GM10847 (cell line): ENCODE measurements around the gene BCL10.

ENCODE experiments used
- POLR2A ChIP-seq: IDR thresholded peaks from 2 replicates; pipeline ENCODE4 v1.6.1; 2011; ENCODE audit not compliant: insufficient read length; ENCODE audit errors: extremely low read depth

BCL10 gene

DNA sequence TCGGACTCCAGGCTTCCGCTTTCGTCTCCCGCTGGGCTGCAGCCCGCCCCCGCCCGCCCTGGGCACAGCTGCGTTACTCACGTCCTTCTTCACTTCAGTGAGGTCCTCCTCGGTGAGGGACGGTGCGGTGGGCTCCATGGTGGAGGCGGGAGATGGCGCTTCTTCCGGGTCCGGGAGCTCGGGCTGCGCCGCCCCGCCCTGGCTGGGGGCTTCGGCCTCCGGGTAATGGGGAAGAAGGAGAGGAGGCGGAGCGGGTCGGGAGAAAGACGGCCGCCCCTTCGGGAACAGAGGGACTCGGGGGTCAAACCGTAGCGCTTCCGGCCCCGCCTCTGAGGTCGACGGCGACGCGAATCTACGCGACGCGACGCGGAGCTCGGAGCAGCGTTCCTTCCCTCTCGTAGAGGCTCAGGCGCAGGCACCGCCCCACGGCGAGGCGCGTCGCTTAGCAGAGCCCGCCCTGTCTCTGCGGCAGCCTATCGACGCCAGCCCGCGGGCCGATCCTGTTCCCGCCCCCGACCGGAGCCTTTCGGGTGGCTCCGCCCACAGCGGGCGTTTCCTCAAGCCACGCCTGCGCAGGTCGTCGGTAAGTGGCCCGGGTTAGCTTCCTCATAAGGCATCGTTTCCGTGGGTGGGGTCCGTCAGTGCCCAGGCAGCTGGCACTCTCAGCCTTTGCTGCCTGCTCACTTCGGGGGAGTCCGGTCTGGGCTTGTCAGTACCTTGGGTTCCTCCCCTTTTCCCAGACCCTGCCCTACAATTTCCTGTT is at the start of gene BCL10:
Gene BCL10, minus strand, starts transcription at position 418 of the 763 bp plus-strand sequence. Its CDS starts 280 bp downstream, at position 138.
- peak; percentile 54 for TF ChIP-seq POLR2A

DNA sequence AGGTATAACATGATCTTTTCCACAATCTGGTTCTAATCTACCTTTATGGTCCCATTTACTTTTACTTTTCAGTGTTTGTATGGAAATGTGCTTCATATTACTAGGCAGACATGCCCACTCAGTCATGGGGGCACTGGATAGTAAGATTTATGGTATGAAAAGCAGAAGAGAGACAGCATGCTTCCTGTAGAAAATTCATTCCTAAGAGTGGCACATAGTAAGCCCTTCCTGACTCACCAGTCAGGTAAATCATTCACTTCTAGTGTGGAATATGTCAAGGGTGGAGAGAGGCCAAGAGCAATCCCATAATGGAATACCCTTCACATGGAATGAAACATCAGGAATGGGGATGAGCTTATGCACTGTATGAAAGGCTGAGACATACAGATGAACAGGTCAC is 49.5 kb upstream of the BCL10 start:
- no peak for TF ChIP-seq POLR2A

DNA sequence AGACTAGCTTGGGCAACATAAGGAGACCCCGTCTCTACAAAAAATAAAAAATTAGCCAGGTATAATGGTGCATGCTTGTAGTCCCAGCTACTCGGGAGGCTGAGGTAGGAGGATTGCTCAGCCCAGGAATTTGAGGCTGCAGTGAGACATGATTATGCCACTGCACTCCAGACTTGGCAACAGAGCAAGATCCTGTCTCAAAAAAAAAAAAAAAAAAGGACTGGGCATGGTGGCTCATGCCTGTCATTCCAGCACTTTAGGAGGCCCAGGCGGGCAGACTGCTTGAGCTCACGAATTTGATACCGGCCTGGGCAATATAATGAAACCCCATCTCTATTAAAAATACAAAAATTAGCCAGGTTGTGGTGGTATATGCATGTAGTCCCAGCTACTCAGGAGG is 47.3 kb upstream of the BCL10 start:
- no peak for TF ChIP-seq POLR2A

DNA sequence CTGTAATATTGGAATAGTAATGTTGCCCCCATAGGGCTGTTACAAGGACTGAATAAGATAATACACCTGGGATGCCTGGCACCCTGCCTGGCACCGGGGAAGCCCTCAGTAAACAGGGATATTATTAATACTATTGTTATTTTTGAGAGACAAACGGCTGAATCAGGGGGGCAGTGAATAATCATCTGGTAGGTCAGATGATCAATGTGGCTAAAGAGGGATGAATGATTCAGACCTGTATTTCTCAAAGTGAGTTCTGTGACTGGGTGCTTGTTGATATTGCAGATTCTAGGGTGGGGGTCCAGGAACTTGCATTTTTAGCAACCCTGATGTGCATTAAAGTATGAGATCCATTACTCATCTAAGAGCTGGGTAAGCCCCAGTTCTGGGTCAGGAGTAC is 46.2 kb upstream of the BCL10 start:
- TF ChIP-seq POLR2A = no peak

DNA sequence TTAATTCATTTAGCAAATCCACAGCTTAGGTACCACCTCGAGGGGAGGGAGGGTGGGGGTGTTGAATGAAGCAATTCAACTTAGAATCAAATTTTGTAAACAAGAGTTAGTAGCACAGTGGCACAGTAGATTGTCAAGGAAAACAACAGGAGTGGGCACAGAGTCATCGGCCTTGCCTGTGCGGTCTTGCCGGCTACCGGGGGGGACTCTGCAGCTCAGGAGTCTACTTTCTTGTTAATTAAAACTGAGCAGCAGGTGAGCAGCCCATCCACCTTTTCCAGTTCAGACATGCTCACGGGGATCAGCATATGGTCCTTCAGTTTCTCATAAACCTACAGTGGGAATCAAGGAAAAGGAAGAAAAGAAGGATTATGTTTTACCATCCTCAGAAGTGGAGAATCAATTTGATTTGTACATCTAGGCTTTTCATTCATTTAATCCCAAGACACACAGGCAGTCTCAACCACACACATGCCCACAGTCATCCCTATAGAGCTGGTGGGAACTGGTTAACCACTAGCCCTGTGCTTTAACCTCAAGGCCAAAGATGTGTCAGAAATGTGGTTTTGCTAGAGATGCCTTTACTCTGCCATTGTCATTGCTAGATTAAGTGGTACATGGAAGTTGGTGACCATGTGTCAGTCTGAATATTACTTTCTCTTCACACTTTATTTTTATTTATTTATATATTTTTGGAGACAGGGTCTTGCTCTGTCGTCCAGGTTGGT is 45.0 kb upstream of the BCL10 start:
- no peak for TF ChIP-seq POLR2A

DNA sequence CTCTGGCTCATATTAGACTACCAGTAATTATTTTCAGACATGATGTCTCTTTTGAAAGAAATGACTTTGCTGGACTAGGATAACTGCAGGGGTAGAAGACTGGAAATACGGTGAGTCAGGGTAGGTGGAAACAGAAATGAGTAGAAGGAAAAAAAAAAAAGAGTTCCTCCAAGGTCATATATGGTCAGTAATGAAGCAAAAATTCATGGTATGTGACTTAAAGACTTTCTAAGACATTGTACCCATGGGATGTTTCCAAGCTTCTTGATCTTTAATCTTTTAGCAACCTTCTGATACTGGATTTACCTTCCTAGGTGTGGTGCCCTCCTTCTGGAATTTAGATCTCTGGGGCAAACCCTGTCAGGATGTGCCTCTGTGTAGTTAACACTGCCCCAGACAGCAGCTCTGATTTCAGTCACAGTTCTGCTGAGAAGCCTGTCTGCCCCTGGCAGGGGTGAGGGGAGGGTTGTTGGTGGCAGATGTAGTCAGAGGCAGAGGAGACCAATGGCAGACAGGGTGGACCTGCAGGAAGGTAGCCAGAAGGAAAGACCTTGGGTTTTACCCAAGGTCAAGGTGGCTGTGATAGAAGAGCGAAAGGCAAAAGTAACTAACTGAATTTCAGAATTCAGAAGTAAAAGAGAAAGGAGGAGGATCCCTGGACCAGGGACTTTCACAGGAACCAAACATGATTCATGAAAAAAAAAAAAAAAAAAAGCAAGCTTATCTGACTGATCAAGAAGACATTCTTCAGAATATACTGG is 44.1 kb upstream of the BCL10 start:
- TF ChIP-seq POLR2A = no peak

DNA sequence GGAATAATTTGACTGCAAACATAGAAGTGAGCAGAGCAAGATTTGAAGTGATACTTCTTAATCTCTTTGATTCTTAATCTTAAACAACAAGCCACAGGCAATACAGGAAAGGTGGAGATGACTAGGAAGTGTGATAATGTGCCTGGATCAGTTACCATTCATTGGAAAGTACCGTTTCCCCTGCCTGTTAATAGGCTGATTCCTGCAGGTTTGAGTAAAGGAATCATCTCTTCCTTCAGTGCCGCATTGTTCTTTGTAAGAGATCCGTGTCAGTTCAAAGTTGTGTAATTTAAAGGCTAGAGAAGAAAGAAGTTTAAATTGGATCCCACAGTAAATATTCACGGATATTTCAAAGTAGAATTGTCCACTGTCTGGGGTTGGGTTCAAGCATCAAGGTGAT is 43.5 kb upstream of the BCL10 start:
- no peak for TF ChIP-seq POLR2A

DNA sequence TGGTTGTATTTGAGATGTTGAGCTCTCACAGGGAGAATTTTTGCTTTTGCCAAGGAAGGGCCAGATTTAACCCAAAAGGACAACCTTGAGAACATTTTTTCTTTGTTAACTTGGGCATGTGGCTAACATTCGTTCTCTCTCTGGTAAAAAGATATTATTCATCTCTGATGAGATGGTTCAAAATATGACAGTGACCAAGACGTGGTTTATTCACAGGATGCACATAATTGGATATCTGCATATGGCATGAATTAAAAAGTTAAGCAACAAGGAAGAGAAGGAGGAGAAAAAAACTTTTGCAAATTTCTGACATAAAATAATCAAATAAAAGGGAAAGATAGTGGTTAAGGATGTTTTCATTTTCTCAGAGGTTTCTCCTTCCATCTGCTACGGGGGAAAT is 43.1 kb upstream of the BCL10 start:
- no peak for TF ChIP-seq POLR2A

DNA sequence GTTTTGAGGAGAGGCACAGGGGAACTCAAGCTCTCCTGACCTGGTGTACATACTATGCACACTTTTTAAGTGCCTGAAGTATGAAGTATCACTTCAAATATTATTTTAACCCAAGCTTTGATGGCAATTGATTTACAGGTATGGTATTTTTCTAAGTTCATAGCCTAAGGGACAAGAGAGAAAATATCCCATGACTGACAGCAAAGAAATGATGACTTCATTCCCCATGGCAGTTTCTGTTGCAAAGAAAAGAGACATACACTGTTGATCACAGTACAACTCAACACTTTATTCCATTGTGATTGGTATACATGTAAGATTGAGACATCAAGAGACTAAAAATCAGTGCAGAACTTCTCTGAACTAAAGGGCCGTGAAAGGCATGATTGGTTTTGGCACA is 41.8 kb upstream of the BCL10 start:
- no peak for TF ChIP-seq POLR2A

DNA sequence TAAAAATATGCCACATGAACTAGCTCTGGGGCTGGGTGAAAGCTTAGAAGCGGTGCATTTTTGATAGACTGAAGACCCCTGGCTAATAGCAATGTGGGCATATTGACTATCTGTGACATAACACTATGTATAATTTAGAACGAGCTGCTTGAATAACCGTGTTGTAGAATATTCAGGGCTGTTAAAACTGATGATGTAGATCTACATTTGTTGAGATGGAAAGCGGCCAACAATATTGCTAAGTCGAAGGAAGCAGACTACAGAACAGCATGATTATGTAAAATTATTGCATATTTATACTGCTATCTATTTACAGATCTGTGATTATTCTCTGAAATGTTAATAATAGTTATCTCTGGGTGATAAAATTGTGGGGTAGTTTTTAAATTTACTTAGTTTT is 41.1 kb upstream of the BCL10 start:
- no peak for TF ChIP-seq POLR2A

DNA sequence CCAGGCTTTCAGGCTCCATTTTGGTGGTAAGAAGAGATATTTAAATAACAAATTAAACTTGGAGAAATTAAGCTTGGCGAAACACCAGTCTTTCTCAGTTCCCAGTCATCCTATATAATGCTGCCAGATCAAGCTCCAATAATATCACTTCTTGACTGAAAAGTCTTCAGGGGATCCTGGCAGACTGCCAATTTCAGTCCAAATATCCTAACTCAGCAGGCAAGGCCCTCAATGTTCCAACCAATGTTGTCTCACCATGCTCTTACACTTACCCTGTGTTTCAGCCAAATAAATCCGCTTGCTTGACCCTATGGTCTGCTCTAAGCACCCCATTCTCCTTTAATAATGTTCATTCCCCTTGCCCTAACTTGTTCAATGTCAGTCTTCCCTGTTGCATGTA is 39.9 kb upstream of the BCL10 start:
- no peak for TF ChIP-seq POLR2A

DNA sequence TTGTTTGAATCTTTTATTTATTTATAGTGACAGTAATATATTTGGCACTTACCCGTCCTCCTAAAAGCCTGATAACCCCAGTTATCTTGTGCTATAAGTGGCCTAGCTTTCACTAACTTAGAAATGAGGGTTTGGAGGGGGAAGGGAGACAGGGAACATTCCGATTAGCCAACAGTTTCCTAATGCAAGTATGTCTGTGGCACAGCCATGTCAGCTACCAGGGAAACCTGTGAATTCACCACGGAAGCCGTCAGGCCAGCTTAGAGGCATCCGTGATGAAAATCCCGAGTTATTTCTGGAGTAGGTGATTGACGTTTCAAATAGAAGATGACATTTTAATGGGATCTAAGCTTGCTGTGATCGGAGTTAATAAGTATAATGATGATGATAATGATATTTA is 39.4 kb upstream of the BCL10 start:
- TF ChIP-seq POLR2A = no peak

DNA sequence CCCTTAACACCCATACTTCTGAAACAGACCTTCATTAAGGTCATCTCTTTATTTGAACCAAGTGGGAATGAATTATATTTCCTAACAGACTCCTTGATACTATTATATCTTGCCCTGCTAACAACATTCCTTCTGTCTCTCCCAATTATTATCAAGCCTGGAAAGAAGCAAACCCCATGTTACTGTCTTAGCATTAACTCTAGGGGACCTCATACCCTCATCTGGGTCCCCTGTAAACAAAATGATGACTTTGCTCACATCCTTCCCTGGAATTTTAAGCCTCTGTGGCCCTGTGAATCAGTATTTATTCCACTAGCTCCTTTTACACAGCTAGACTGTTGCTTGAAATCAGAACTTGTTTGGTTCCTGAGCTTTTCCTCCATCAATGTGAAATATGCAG is 38.3 kb upstream of the BCL10 start:
- TF ChIP-seq POLR2A = no peak

DNA sequence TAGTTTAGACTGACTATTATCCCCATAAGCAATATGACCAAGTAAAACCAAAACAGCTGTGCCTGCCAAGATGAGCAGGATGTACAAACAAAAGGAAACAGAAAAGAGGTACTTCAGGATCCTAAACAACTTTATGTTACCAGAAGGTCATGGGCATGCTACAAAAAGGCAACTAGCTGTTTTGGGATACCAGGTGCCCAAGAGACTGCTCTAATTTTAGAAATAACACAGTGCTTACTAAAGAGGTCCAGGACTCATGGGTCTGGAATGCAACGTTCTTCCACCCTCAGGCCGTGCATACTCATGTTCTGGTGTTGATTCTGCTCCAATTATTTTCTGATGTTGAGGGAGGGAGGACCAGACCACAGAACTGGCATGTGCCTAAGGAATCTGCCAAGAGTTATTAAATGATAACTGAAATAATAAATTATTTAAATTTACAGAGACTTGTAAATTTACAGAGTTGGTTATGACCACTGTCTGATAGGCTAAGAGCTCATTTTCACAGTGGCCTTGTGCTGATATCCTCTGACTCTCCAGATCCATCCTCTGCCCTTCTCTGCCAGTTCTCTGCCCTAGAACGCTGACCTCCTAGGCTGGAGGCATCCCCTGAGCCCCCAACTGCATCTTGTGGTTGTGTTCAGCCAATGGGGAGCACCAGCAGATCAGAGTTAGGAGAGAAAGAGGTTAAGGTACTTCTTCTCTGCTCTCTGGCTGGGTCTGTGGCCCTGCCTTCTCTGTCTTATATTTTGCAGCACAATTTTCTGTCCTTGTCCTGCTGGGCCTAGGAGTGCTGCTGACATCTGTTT is 37.7 kb upstream of the BCL10 start:
- no peak for TF ChIP-seq POLR2A

DNA sequence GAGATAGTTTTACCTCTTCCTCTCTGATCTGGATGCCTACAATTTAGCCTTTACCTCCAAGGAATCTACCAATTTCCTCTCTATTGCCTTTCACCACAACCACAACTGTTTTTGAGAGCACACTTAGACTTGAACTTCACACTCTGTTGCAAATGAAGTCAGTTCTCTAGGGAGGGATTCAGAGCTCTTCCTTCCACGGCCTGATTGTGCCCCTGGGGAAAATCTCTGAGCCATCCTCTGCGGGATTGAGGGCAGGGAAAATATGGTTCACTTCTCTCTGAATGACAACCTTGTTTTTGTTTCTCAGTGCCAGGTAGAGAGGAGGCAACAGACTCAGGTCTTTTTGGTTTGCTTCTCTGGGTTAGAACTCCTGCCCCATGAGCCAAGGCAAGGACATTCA is 35.4 kb upstream of the BCL10 start:
- TF ChIP-seq POLR2A = no peak
